ENCODE data around the gene TAL1. TPM values are rescaled to one million over a fixed set of nuclear protein-coding genes. Genes with fewer than 3 reads are reported as not detected.

TAL1 gene
- total and polyA plus RNA-seq, 2 of the 13 experiments (the other 11 are each of a cell fraction or from before 2014, with no cell fraction given) = 0.05 TPM; not detected in 1

DNA sequence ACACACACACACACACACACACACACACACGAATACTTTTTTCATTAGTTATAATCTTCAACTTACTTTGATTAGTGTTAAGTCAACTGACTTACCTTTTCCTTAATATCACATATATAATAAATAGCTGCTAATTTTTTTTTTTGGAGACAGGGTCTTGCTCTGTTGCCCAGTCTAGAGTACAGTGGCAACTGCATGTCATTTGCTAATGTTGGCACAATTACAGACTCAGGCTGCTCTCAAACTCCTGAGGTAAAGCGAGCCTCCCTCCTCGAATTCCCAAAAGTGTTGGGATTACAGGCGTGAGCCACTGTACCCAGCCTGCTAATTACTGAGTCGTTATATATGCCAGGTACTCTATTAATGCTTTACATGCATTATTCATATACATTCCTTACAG, 20.8 kb upstream of the TAL1 start:
- CTCF ChIA-PET (ENCODE audit: low intra/inter-chr PET ratio, low total read pairs) = no interaction called here
- no peak for ATAC-seq
- WGBS (ENCODE audit: low lambda C conversion rate) = 99% methylated on average over 5 of the region's 5 CpGs
- no peak for DNase-seq (ENCODE audit: low spot score)
- peaks cover 4 to 33% of the 10 kb centered on the region in 2 experiments; a peak in 4 of 5 replicates for H3K36me3 ChIP-seq (replicated peaks in 1 of 2; ENCODE audit: control insufficient read depth in 1 of 2, insufficient read depth in 2 of 2, low read length in 2 of 2)
- intact Hi-C loops (cut with micrococcal nuclease; ENCODE audit: unreplicated experiment) (no loop called here), in situ Hi-C loops (cut with HindIII; ENCODE audit: extremely low pct_ligation_motif_present, low pct_unique_long_range_greater_than_20kb) (no loop called here)
- no peaks in the 10 kb centered on the region for H3K9me3 ChIP-seq (ENCODE audit: low read length)
- H3K27ac ChIP-seq (ENCODE audit: extremely low read length, insufficient read depth, low read length) = peak overlapping the region; percentile 71
- no peak for FAIRE-seq
- H3K4me2 ChIP-seq (ENCODE audit: low read depth, low read length) = no peak overlapping the region
- H3K4me1 ChIP-seq (ENCODE audit: insufficient read depth, low read length) = peaks cover 27% of the 10 kb centered on the region
- H3K79me2 ChIP-seq (ENCODE audit: insufficient read depth, low read length) = no peaks in the 10 kb centered on the region
- TF ChIP-seq ZNF282 (IDR thresholded peaks at IDR 0.05; ENCODE audit: partially characterized antibody) = no peak
- TF ChIP-seq ZNF121 (CRISPR knock-in tag; IDR thresholded peaks at IDR 0.05) = peak; percentile 45; the same call in 1 of the 2 replicates
- no peak overlapping the region for H2AFZ ChIP-seq (ENCODE audit: low read length)
- no peak overlapping the region for H3K9ac ChIP-seq (ENCODE audit: insufficient read depth, low read depth, low read length)
- no TSS peak for BruUV-seq (replicated peaks)
- POLR2A ChIA-PET = interaction anchor here (0.9 kb wide), 1 partner anchor 74 kb away, joined by 3 read pairs; no protein-coding TSS in a partner anchor
- no peaks in the 10 kb centered on the region for H3K27me3 ChIP-seq (ENCODE audit: control insufficient read depth in 1 of 2, insufficient read depth in 2 of 2, low read length in 2 of 2)
- H4K20me1 ChIP-seq (ENCODE audit: insufficient read depth, low read length) = no peaks in the 10 kb centered on the region
- H3K4me3 ChIP-seq (replicated peaks in 1 of 3; ENCODE audit: insufficient read depth in 1 of 3, low read depth in 2 of 3, low read length in 3 of 3) = no peak overlapping the region

DNA sequence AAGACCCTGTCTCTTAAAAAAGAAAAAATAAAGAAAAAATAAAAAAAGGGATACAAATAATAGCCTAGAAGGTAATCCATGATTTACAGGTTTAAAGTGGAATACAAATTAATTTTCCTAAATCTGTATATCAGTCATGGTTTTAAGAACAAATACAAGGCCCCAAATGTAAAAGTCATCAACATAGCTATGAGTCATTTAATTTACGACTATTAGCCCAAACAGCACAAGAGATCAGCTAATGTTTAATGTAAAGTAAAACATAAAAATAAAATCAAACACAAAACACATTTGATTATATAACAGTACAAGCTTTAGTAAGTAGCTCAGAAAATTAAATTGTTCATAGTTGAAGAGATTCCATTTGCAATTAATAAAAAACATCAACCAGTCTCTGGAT, 20.3 kb upstream of the TAL1 start:
- H3K9me3 ChIP-seq (ENCODE audit: low read length) = no peaks in the 10 kb centered on the region
- peaks cover 4 to 29% of the 10 kb centered on the region in 2 experiments; a peak in 4 of 5 replicates for H3K36me3 ChIP-seq (replicated peaks in 1 of 2; ENCODE audit: control insufficient read depth in 1 of 2, insufficient read depth in 2 of 2, low read length in 2 of 2)
- H2AFZ ChIP-seq (ENCODE audit: low read length) = no peak overlapping the region
- TF ChIP-seq ZNF143 (CRISPR knock-in tag; IDR thresholded peaks at IDR 0.05) (no peak), ZNF616 (CRISPR knock-in tag; IDR thresholded peaks at IDR 0.05; ENCODE audit: low read depth) (no peak), NBN (conservative IDR thresholded peaks at IDR 0.05) (no peak), ZNF558 (CRISPR knock-in tag; IDR thresholded peaks at IDR 0.05; ENCODE audit: borderline replicate concordance) (no peak), NR3C1 (CRISPR knock-in tag; IDR thresholded peaks at IDR 0.05) (no peak), MAFK (conservative IDR thresholded peaks at IDR 0.05 in 1 of 2, IDR thresholded peaks at IDR 0.05 in 1 of 2; ENCODE audit: low read length in 2 of 2) (no peak), ZNF234 (CRISPR knock-in tag; conservative IDR thresholded peaks at IDR 0.05) (no peak)
- no peak overlapping the region for H3K27ac ChIP-seq (ENCODE audit: extremely low read length, insufficient read depth, low read length)
- DNase-seq (ENCODE audit: low spot score) = no peak
- H3K9ac ChIP-seq (ENCODE audit: insufficient read depth, low read depth, low read length) = no peak overlapping the region
- ChIA-PET CTCF (ENCODE audit: low intra/inter-chr PET ratio, low total read pairs) (no interaction called here), POLR2A (interaction anchor here (0.9 kb wide), 1 partner anchor 73 kb away, joined by 3 read pairs; no protein-coding TSS in a partner anchor)
- no peaks in the 10 kb centered on the region for H3K79me2 ChIP-seq (ENCODE audit: insufficient read depth, low read length)
- no peaks in the 10 kb centered on the region for H3K27me3 ChIP-seq (ENCODE audit: control insufficient read depth in 1 of 2, insufficient read depth in 2 of 2, low read length in 2 of 2)
- H3K4me1 ChIP-seq (ENCODE audit: insufficient read depth, low read length) = peaks cover 27% of the 10 kb centered on the region
- no TSS peak for BruUV-seq (replicated peaks)
- peak; percentile 4 for FAIRE-seq
- no peak for ATAC-seq
- H4K20me1 ChIP-seq (ENCODE audit: insufficient read depth, low read length) = no peaks in the 10 kb centered on the region
- 98% methylated on average over 1 of the region's 1 CpG for WGBS (ENCODE audit: low lambda C conversion rate)
- in situ Hi-C loops (cut with HindIII; ENCODE audit: extremely low pct_ligation_motif_present, low pct_unique_long_range_greater_than_20kb) (no loop called here), intact Hi-C loops (cut with micrococcal nuclease; ENCODE audit: unreplicated experiment) (no loop called here)
- H3K4me2 ChIP-seq (ENCODE audit: low read depth, low read length) = no peak overlapping the region
- H3K4me3 ChIP-seq (replicated peaks in 1 of 3; ENCODE audit: insufficient read depth in 1 of 3, low read depth in 2 of 3, low read length in 3 of 3) = no peak overlapping the region
